GM19328 (cell line): ENCODE measurements around the gene NR1H3.

Experiments used
- ATAC-seq: cut with Tn5 transposase; IDR thresholded peaks from one replicate; pipeline ENCODE4 v1.9.1; 2021; ENCODE audit warnings: mild to moderate bottlenecking, moderate library complexity; ENCODE audit not compliant: unreplicated experiment

NR1H3 gene

GRCh38 chr11:47243454-47243853 lies 14.3 kb upstream of the NR1H3 start:
- ATAC-seq = no peak

DNA sequence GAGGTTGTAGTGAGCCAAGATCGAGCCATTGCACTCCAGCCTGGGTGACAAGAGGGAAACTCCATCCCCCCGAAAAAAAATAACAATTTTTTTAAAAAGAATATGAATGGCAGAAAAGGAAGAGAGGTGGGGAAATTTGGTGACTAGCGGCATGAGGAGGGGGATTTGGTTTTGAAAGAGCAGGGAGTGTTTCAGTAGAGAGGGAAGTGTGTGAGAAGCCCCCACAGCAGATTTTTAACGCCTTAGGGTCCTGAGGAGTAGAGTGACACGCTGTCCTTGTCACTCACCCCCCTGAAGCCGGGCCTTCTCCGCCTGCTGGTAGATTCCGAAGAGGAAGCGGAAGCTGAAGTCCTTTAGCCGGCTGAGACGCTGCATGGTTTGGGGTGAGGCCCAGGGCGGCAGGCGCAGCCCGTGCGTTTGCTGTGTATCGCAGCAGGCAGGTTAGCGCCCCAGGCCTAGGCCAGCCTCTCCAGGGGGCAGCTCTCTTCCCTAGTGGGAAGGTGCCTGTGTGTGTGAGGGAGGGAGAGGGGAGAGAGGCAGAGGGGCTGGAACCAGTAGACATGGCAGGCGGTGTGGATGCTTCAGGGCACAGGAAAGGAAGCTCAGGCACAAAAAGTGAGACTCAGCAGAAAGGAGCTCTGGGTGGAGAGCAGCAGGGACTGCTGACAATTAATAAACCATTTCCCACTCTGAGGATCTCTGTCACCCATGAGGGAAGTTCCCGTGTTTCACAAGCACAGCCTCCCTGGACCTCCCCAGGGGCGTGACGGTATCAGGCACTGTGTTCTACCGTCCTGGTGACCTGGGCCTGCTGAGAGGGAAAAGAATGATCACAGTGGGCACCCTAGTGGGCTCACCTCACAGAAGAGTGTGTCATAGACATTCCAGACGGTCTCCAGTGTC lies 13.1 kb upstream of the NR1H3 start:
- ATAC-seq = no peak

DNA sequence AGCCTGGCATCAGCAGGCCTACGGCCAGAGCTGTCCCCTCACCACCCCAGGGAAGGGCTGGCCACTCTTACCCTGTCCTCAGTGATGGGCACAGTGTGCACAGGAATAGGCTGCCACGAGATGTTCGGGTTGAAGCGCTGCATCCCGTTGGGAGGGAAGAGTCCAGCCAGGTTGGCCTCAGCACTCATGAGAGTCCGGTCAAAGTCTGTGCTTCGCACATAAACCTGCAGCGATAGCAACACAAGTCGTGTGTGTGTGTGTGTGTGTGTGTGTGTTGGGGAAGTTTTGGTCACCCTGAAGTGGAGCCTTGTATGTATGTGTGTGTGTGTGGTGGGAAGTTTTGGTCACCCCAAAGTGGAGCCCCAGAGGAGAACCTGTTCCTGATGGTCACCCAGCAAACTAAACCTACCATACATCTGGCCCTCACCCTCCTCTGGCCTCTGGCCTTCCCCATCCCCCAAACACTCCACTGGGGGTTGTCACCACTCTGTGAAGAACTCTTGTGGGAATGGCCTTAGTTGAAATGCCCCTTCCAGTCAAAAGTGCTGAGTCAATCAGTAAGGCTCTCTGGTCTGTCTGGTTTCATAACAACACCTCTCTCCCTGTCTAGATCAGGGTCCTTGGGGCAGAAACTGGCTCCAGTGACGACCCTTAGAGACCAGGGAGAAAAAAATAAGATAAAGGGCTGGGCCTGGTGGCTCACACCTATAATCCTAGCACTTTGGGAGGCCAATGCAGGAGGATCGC lies 12.0 kb upstream of the NR1H3 start:
- ATAC-seq = no peak

- ATAC-seq = no peak
Measured at GRCh38 chr11:47247502-47247901, 10.3 kb upstream of the NR1H3 start.

DNA sequence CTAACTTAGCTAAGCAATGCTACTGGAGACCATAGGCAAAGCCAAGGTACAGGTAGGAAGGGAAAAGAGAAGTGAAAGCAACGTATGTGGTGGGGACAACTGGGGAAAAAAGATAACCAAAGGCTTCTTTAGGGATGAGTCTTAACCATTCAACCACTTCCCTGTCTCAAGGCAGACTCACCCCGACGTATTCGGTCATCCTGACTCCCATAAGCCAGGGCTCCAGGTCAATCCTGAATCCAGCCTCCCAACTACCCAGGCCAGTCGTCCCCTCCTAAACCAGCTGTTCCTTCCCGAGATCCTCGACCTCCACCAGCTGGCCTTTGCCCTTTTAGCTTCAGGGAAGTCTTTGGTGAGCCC lies 9.5 kb upstream of the NR1H3 start:
- peak; percentile 30 for ATAC-seq

DNA sequence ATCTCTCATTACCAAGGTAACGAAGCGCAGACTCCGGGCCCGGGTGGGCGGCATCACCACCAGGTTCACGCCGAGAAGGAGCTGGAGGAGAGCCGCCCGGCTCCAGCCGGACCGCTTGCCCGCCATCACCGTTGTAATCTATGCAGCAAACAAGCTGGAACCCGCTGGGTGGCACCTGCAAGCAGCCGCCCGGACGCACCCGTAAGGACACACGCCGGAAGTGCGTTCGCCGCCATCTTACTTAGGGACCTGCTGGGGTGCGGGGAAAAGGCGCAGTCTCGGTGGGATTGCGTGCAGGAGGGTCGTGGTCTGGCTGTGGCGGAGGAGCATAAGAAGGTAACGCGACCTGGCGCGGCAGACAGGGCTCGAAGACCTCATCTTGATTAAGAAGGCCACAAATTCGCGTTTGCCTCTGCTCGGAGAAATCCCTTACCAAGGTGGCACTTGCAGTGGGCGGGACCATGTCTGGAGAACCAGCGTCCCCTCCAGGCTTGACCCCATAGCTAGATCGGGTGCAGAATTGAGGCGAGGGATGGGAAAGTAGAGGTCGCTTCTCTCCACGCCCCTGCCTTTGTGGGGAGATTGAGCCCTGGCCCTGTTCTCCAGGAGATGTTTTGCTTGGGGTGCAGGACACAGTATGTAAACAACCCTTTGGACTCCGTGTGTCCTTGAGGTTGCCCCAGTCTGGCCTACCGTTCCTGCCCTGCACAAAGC lies 9.0 kb upstream of the NR1H3 start, which contains the start of gene ACP2:
ACP2 (minus strand) TSS at position 151 of the 714 bp plus-strand sequence; CDS start at position 126, 25 bp downstream.
- ATAC-seq = peak; percentile 87

GRCh38 chr11:47249378-47249715 lies 8.4 kb upstream of the NR1H3 start:
- no peak for ATAC-seq

DNA sequence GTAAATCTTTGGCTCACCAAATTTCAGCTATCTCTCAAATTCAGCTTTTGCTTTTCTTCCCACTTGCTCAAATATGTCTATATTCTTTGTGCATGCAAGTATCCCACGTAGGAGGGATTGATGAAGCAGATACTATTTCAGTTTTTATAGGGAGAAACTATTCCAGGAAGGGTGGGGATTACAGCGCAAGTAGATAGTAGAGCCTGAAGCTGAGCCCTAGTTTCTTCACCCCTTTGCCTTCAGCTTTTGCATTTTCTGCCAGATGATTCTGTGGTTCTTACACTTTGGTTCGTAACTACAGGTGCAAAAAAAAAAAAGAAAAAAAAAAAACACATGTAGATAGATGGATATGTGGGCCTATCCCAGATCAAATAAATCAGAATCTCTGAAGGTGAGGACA lies 6.0 kb upstream of the NR1H3 start:
- ATAC-seq = no peak

DNA sequence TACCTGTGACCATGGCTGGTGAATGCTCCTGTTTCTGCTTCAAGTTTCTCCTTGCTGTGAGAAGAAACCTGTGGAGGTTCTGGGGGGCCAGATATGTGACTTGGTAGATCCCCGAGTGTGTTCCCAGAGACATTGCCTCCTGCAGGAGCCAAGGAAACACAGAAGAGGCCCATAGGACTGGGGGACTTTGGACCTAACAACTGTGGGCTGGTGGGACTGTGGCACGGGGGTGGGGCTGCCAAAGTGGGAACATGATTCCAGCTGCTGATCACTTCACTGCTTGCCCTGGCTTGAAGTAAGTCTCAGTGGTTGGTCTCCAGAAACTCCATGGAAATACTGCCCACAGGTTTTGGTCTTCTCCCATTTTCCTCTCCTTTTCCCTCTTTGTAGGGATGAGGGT lies 4.1 kb upstream of the NR1H3 start:
- ATAC-seq = no peak

DNA sequence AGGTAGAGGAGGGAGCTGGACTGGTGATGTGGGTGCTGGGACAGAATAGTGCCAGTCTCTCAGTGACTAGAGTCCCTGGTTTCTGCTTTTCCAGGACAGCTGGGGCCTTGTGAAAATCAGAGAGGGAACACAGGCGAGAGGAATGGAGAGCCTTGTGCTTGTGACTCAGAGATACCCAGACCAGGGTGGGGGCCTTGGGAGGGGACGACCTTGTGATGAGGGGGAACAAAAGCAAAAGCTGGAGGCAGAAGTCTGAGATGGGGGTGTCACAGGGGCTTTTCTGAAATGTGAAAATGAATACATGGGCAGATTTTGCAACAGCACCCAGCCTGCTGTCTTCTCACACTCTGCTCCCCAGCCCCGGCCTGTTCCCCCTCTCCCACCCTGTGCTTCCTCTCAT lies 3.4 kb upstream of the NR1H3 start:
- ATAC-seq = no peak

- no peak for ATAC-seq
Measured at GRCh38 chr11:47256374-47256773, 1.4 kb upstream of the NR1H3 start.

DNA sequence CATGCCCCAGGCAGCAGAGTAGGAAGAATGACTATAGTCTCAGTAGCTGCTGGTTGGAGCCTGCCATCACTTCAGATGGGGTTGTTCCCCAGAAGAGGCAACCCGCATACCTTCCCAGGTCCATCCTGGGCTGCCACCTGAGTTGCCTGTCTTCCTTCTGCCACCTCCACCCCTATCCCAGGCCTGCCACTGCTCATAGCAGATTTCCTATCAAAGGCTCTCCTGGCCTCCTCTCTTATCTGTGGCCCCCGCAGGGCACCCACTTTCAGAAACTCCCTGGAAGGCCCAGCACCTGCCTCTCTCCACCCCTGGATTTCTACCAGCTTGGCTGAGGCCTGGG lies 649 bp upstream of the NR1H3 start:
- no peak for ATAC-seq

DNA sequence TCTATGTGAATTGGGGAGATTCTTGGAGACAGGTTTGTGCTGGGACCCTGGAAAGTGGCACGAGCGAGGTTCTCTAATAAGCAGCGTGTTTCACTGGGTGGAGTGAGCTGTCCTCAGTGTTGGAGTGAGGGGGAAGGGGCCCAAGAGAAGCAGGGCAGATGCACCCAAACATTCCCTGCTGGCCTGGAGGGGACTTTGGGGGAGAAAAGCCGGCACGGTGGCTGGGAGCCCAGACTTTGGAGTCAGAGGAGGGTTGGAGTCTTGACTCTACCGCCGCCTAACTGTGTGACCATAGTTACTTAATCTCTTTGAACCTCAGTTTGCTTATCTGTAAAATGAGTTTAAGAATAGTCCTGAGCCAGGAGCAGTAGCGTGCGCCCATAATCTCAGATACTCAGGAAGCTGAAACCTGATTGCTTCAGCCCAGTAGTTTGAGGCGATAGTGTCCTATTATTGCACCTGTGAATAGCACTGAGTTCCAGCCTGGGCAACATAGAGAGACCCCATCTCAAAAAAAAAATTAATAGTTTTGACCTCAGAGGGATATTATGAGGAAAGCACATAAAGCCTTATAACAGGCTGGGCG lies 614 bp downstream of the NR1H3 start:
- no peak for ATAC-seq

- ATAC-seq = no peak
Measured at GRCh38 chr11:47259232-47259977, 1.6 kb downstream of the NR1H3 start.

DNA sequence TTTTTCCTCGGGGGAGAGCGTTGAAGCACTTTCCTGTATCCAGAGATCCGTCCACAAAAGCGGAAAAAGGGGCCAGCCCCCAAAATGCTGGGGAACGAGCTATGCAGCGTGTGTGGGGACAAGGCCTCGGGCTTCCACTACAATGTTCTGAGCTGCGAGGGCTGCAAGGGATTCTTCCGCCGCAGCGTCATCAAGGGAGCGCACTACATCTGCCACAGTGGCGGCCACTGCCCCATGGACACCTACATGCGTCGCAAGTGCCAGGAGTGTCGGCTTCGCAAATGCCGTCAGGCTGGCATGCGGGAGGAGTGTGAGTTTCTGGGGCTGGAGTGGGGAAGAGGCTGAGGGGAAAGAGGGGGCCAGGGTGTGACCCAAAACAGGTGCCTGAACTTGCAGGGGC lies 2.6 kb downstream of the NR1H3 start:
- no peak for ATAC-seq

GRCh38 chr11:47261291-47261800 lies 3.5 kb downstream of the NR1H3 start:
- no peak for ATAC-seq

- no peak for ATAC-seq
Measured at GRCh38 chr11:47264119-47264518, 6.3 kb downstream of the NR1H3 start.

GRCh38 chr11:47264521-47264920 lies 6.7 kb downstream of the NR1H3 start:
- no peak for ATAC-seq

- no peak for ATAC-seq
Measured at GRCh38 chr11:47267876-47268275, 10.1 kb downstream of the NR1H3 start.

- no peak for ATAC-seq
Measured at GRCh38 chr11:47268448-47269001, 10.7 kb downstream of the NR1H3 start.
